Trophoblast cell (in vitro differentiated cells and primary cell): ENCODE results near the gene MAGEC3.

Experiments
- DNase-seq, 2 donors: peaks; one replicate each; pipeline ENCODE4 v3.0.0-alpha.2; 2016
- H2AFZ ChIP-seq: 2 replicates; pipeline ENCODE4 v1.6.1; 2013; ENCODE audit warnings: low read length, moderate library complexity, mild to moderate bottlenecking; ENCODE audit not compliant: insufficient read depth, poor library complexity
- H2AK5ac ChIP-seq: 2 replicates; pipeline ENCODE4 v1.6.1; 2013; ENCODE audit warnings: mild to moderate bottlenecking, low read length
- H2BK120ac ChIP-seq: 2 replicates; pipeline ENCODE4 v1.6.1; 2013; ENCODE audit warnings: low read length, mild to moderate bottlenecking, moderate library complexity; ENCODE audit not compliant: insufficient read depth, poor library complexity
- H2BK12ac ChIP-seq: 2 replicates; pipeline ENCODE4 v1.6.1; 2013; ENCODE audit warnings: mild to moderate bottlenecking, low read length, moderate library complexity
- H2BK5ac ChIP-seq: 2 replicates; pipeline ENCODE4 v1.6.1; 2013; ENCODE audit warnings: low read length, low read depth, moderate library complexity, mild to moderate bottlenecking; ENCODE audit not compliant: poor library complexity
- H3K14ac ChIP-seq: 2 replicates; pipeline ENCODE4 v1.6.1; 2013; ENCODE audit warnings: mild to moderate bottlenecking, low read length
- H3K18ac ChIP-seq: 2 replicates; pipeline ENCODE4 v1.6.1; 2013; ENCODE audit warnings: mild to moderate bottlenecking, low read length
- H3K23ac ChIP-seq: 2 replicates; pipeline ENCODE4 v1.6.1; 2013; ENCODE audit warnings: low read length
- H3K27ac ChIP-seq: 2 replicates; pipeline ENCODE4 v1.5.1; 2013; ENCODE audit warnings: low read depth, mild to moderate bottlenecking, inconsistent platforms, low read length, moderate library complexity
- H3K27me3 ChIP-seq: 2 replicates; pipeline ENCODE4 v1.6.1; 2013; ENCODE audit warnings: inconsistent platforms, mild to moderate bottlenecking, low read length, moderate library complexity; ENCODE audit not compliant: insufficient read depth
- H3K36me3 ChIP-seq, 2 experiments: 1 replicate in 1 of 2; 2 replicates in 1 of 2; pipeline ENCODE4 v1.6.1; 2013; ENCODE audit warnings: low read length in 2 of 2, mild to moderate bottlenecking in 2 of 2, moderate library complexity in 1 of 2; ENCODE audit not compliant: insufficient read depth in 2 of 2, control insufficient read depth in 1 of 2
- H3K4ac ChIP-seq: 2 replicates; pipeline ENCODE4 v1.6.1; 2013; ENCODE audit warnings: low read depth, mild to moderate bottlenecking, low read length, moderate library complexity
- H3K4me1 ChIP-seq, 2 experiments: 1 replicate in 1 of 2; 2 replicates in 1 of 2; pipeline ENCODE4 v1.6.1; 2013; ENCODE audit warnings: low read length in 2 of 2, mild to moderate bottlenecking in 2 of 2, moderate library complexity in 1 of 2; ENCODE audit not compliant: insufficient read depth in 2 of 2, control insufficient read depth in 1 of 2
- H3K4me2 ChIP-seq: 2 replicates; pipeline ENCODE4 v1.6.1; 2013; ENCODE audit warnings: inconsistent platforms, mild to moderate bottlenecking, low read length, moderate library complexity
- H3K4me3 ChIP-seq: 2 replicates; pipeline ENCODE4 v1.5.1; 2013; ENCODE audit warnings: mild to moderate bottlenecking, low read depth, low read length, inconsistent platforms
- H3K79me1 ChIP-seq: one replicate; pipeline ENCODE4 v1.6.1; 2013; ENCODE audit warnings: low read length
- H3K79me2 ChIP-seq: 2 replicates; pipeline ENCODE4 v1.6.1; 2013; ENCODE audit warnings: low read length, mild to moderate bottlenecking; ENCODE audit not compliant: control insufficient read depth, insufficient read depth, poor library complexity
- H3K9ac ChIP-seq: 2 replicates; pipeline ENCODE4 v1.6.1; 2013; ENCODE audit warnings: mild to moderate bottlenecking, low read length
- H3K9me3 ChIP-seq: 2 replicates; pipeline ENCODE4 v1.6.1; 2013; ENCODE audit warnings: low read depth, mild to moderate bottlenecking, control low read depth, inconsistent platforms, low read length; ENCODE audit not compliant: insufficient read depth
- H4K12ac ChIP-seq: 2 replicates; pipeline ENCODE4 v1.6.1; 2013; ENCODE audit warnings: low read depth, mild to moderate bottlenecking, low read length, moderate library complexity
- H4K8ac ChIP-seq: 2 replicates; pipeline ENCODE4 v1.6.1; 2013; ENCODE audit warnings: low read depth, mild to moderate bottlenecking, low read length, moderate library complexity
- H4K91ac ChIP-seq: one replicate; pipeline ENCODE4 v1.6.1; 2013; ENCODE audit warnings: low read depth, mild to moderate bottlenecking, low read length, moderate library complexity
- WGBS: extraction: QIAGEN DNeasy Blood & Tissue Kit; methylation state at CpG from one replicate; pipeline ENCODE4 v1.1.7; 2013; ENCODE audit warnings: missing lambda C conversion rate; ENCODE audit not compliant: insufficient read length, insufficient coverage; ENCODE audit errors: extremely low coverage; 5-methylcytosine and 5-hydroxymethylcytosine counted together

Gene MAGEC3

DNA sequence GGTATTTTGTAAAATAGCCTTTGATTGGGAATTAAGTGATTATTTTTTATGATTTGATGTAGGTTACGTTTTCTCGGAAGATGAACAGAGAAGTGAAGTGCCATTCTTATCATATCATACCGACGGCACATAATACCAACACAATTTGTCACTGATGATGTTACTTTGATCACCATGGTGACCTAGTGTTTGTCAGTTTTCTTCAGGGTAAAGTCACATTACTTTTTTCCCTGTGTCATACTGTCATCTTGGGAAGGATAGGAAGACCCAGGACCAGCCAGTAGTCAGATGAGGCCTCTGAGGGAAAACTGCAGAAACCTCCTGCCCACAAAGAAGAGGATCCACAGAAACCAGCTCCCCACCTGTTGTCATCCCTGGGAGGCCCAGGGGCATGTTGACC is 64.2 kb downstream of the MAGEC3 start:
- no peak overlapping the region for H2AFZ ChIP-seq
- no peak overlapping the region for H3K14ac ChIP-seq
- no peak overlapping the region for H2BK12ac ChIP-seq
- H4K8ac ChIP-seq: no peak overlapping the region
- H3K4me2 ChIP-seq: no peak overlapping the region
- no peaks in the 10 kb centered on the region for H3K4me1 ChIP-seq
- H3K23ac ChIP-seq: no peak overlapping the region
- H3K36me3 ChIP-seq: no peaks in the 10 kb centered on the region
- no peak overlapping the region for H2AK5ac ChIP-seq
- no peaks in the 10 kb centered on the region for H3K79me2 ChIP-seq
- no peak overlapping the region for H4K91ac ChIP-seq
- WGBS: 93% methylated on average over 2 of the region's 4 CpGs
- H2BK120ac ChIP-seq: no peak overlapping the region
- peak in 1 of 2 donors; percentile 57 for DNase-seq
- H3K27ac ChIP-seq: no peak overlapping the region
- no peak overlapping the region for H3K4me3 ChIP-seq
- H3K79me1 ChIP-seq: no peaks in the 10 kb centered on the region
- no peaks in the 10 kb centered on the region for H3K27me3 ChIP-seq
- no peak overlapping the region for H2BK5ac ChIP-seq
- H3K18ac ChIP-seq: no peak overlapping the region
- no peaks in the 10 kb centered on the region for H3K9me3 ChIP-seq
- no peak overlapping the region for H3K9ac ChIP-seq
- H3K4ac ChIP-seq: no peak overlapping the region
- H4K12ac ChIP-seq: no peak overlapping the region

DNA sequence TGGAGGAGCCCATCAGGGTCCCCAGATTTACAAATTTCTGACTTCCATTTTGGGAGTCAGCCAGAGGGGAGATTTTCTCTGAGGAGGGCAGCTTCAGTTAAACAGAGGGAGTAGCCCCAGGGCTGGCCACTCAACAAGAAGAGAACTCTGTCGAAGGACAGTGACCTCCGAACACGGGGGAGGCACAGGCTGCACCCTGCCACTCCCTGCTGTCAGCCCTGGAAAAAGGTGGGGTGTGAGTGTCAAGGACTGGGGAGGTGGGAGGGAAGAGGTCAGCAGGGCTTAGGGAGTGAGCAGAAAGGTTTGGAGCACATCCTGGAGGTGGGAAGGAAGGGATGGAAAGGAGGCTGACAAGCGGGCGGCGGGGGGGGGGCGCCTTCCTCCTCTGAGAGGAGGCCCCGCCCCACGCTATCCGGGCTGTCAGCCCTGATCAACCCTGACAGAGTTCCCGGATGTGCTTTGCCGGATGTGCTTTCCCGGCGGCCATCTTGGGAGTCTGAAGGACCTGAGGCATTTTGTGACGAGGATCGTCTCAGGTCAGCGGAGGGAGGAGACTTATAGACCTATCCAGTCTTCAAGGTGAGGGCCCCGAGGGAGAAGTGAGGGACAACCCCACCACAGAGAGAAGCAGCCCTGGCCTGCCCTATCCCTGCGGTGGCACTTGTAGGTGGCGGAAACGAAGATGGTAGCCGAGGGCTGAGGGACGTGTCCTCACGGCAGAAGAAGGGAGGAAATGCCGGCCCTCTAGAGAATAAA is 65.5 kb downstream of the MAGEC3 start, which contains the start of gene MAGEC1:
Gene MAGEC1, plus strand, starts transcription at position 495 of the 756 bp plus-strand sequence. CDS start 1,179 bp downstream, outside the sequence.
- H3K23ac ChIP-seq: no peak within 1 kb of the TSS
- no peak within 1 kb of the TSS for H2AK5ac ChIP-seq
- H3K4me2 ChIP-seq: no peak within 1 kb of the TSS
- H4K8ac ChIP-seq: no peak within 1 kb of the TSS
- no peak within 1 kb of the TSS for H2BK12ac ChIP-seq
- no peak within 1 kb of the TSS for H3K14ac ChIP-seq
- no peak within 1 kb of the TSS for H2AFZ ChIP-seq
- no peak within 1 kb of the TSS for H4K91ac ChIP-seq
- no peaks in the 10 kb centered on the region for H3K36me3 ChIP-seq
- H3K9me3 ChIP-seq: no peaks in the 10 kb centered on the region
- H2BK5ac ChIP-seq: no peak within 1 kb of the TSS
- no CpG with 5 or more reads among the region's 25 CpGs for WGBS
- no peak for DNase-seq
- H2BK120ac ChIP-seq: no peak within 1 kb of the TSS
- H3K4me3 ChIP-seq: no peak within 1 kb of the TSS
- no peak within 1 kb of the TSS for H3K4ac ChIP-seq
- H3K27me3 ChIP-seq: no peaks in the 10 kb centered on the region
- no peak within 1 kb of the TSS for H4K12ac ChIP-seq
- H3K9ac ChIP-seq: no peak within 1 kb of the TSS
- H3K18ac ChIP-seq: no peak within 1 kb of the TSS
- no peak within 1 kb of the TSS for H3K27ac ChIP-seq
- H3K79me1 ChIP-seq: no peaks in the 10 kb centered on the region
- H3K79me2 ChIP-seq: no peaks in the 10 kb centered on the region
- H3K4me1 ChIP-seq: no peaks in the 10 kb centered on the region

DNA sequence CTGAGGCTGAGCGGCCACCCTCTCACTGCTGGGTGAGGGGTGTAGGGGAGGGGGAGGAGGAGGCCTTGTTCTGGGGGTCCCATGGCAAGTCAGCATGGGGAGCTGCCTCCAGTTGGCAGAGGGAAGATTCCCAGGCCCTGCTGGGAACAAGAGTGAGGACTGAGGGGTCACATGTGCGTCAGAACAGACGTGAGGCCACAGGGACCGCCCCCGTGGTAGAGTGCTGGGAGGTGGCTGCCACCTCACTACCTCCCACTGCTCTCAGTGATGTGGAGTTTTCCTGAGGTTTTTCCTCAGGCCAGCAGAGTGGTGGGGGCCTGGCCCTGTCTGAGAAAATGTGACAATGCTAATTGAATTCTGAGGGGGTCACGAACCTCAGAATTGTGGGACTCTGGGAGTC is 66.1 kb downstream of the MAGEC3 start:
- Histone ChIP-seq H3K4ac (no peak overlapping the region), H3K4me2 (no peak overlapping the region), H2BK5ac (no peak overlapping the region), H4K8ac (no peak overlapping the region), H4K91ac (no peak overlapping the region), H3K4me3 (no peak overlapping the region), H3K79me2 (no peaks in the 10 kb centered on the region), H3K9ac (no peak overlapping the region), H3K27ac (no peak overlapping the region), H3K18ac (no peak overlapping the region), H3K14ac (no peak overlapping the region), H3K4me1 (no peaks in the 10 kb centered on the region), H3K79me1 (no peaks in the 10 kb centered on the region), H3K36me3 (no peaks in the 10 kb centered on the region), H4K12ac (no peak overlapping the region), H2AFZ (no peak overlapping the region), H3K9me3 (no peaks in the 10 kb centered on the region), H3K27me3 (no peaks in the 10 kb centered on the region), H2AK5ac (no peak overlapping the region), H2BK12ac (no peak overlapping the region), H2BK120ac (no peak overlapping the region), H3K23ac (no peak overlapping the region)
- no peak for DNase-seq
- no CpG with 5 or more reads among the region's 6 CpGs for WGBS

DNA sequence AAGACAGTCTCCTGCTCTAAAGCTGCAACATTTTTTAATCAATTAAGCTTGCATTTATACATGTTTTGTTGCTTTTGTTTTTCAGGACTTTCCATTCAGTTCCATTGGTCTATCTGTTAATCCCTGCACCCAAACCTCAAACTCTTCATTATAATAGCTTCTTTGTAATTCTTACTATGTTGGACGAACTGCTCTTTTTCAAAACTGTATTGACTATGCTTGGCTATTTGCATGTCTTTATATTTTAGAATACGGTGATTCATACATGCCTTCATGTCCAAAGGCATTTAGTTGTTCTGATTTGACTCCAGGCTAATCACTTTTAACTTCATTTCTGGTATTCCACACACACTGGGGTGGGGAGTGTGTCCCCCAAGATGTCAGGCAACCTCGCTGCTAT is 79.7 kb downstream of the MAGEC3 start:
- H3K79me2 ChIP-seq: no peaks in the 10 kb centered on the region
- no peaks in the 10 kb centered on the region for H3K79me1 ChIP-seq
- no peak overlapping the region for H3K27ac ChIP-seq
- no peak for DNase-seq
- no peak overlapping the region for H3K9ac ChIP-seq
- H2BK120ac ChIP-seq: no peak overlapping the region
- no peak overlapping the region for H2BK12ac ChIP-seq
- no peak overlapping the region for H3K18ac ChIP-seq
- no peak overlapping the region for H3K4me3 ChIP-seq
- no peak overlapping the region for H4K91ac ChIP-seq
- H4K12ac ChIP-seq: no peak overlapping the region
- no peak overlapping the region for H4K8ac ChIP-seq
- no peaks in the 10 kb centered on the region for H3K36me3 ChIP-seq
- no peaks in the 10 kb centered on the region for H3K4me1 ChIP-seq
- no peak overlapping the region for H2AK5ac ChIP-seq
- H3K4me2 ChIP-seq: no peak overlapping the region
- H2AFZ ChIP-seq: no peak overlapping the region
- no peak overlapping the region for H2BK5ac ChIP-seq
- WGBS: no CpG with 5 or more reads among the region's 3 CpGs
- H3K9me3 ChIP-seq: no peaks in the 10 kb centered on the region
- no peak overlapping the region for H3K23ac ChIP-seq
- H3K27me3 ChIP-seq: no peaks in the 10 kb centered on the region
- H3K14ac ChIP-seq: no peak overlapping the region
- H3K4ac ChIP-seq: no peak overlapping the region
